ENCODE data around the gene SEZ6L2.

SEZ6L2 gene

DNA sequence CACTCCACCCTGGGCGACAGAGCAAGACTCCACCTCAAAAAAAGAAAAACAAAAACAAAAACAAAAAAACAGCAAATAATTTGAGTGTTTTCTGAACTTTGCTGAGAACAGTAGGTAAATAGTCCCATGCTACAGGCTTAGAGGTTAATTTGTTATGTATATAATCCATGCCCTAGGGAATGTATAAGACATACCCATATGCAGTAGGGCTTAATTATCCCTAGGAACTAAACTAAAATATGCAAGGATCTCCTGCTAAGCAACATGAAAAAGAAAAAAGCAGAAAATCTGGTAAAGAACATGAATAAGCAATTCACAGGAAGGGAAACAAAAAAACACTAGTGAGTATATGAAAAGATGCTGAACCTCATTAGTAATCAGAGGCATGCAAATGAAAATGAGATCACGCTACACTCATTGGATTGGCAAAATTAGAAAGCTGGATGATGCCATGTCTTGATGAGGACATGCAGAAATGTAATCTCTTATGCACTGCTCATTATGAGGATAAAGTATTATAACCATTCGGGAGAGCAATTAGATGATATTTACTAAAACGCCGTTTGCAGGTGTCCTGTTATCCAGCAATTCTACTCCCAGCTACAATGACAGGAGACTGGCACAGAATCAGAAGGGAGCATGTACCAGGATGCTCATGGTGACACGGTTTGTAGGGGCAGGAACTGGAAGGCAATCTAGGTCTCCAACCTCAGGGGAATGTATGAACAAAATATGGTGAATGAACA lies 21.1 kb upstream of the SEZ6L2 start:
- H3K4me3 ChIP-seq (ENCODE audit: low read depth, low read length): no peak overlapping the region
- TF ChIP-seq, protein P1, sequence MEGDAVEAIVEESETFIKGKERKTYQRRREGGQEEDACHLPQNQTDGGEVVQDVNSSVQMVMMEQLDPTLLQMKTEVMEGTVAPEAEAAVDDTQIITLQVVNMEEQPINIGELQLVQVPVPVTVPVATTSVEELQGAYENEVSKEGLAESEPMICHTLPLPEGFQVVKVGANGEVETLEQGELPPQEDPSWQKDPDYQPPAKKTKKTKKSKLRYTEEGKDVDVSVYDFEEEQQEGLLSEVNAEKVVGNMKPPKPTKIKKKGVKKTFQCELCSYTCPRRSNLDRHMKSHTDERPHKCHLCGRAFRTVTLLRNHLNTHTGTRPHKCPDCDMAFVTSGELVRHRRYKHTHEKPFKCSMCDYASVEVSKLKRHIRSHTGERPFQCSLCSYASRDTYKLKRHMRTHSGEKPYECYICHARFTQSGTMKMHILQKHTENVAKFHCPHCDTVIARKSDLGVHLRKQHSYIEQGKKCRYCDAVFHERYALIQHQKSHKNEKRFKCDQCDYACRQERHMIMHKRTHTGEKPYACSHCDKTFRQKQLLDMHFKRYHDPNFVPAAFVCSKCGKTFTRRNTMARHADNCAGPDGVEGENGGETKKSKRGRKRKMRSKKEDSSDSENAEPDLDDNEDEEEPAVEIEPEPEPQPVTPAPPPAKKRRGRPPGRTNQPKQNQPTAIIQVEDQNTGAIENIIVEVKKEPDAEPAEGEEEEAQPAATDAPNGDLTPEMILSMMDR (IDR thresholded peaks at IDR 0.05; ENCODE audit: borderline replicate concordance, insufficient read depth, low read depth, low read length): no peak

DNA sequence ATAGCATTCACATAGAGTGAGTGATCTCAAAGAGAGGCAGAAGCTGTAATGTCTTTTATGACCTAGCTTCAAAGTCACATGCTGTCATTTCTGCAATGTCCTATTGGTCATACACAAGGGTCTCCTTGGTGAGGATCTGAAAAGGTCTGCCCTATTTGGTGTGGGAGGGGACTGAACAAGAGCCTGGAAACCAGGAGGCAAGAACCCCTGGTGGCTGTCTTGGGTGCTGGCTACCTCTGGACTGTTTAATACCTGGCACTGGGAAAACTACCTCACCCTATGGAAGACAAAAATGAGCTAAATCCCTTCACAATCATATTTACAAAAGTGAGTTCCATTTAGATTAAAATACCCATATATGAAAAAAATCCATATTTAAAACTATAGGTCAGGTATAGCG lies 17.6 kb upstream of the SEZ6L2 start:
- TF ChIP-seq, protein P1 (IDR thresholded peaks at IDR 0.05; ENCODE audit: borderline replicate concordance, insufficient read depth, low read depth, low read length): no peak
- no peak overlapping the region for H3K4me3 ChIP-seq (ENCODE audit: low read depth, low read length)

DNA sequence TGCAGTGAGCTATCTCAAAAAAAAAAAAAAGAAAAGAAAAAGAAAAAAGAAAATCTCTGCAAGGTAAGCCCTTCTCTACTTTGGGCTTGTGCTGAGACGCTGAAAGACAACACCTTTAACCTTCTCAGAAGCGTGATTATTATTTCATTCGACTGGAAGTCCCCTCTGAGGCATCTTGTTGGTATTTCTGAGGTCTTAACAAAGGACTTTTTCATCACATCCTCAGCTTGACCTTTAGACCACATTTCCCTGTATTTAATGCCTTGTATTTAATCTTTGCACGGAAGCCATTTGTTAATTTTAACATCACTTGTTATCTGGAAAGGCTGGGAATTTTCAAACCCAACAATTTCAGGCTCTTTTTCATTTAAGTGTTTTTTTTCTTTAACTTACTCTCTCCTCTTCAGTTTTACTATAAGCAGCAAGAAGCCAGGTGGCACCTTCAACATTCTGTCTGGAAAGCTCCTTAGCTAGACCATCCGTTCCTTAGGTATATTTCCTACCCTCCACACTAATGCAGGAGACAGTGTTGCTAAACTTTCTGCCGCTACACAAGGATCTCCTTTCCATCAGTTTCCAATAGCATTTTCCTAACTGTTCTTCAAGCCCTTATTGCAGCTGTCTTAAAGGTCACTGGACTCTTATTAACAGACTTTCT lies 16.4 kb upstream of the SEZ6L2 start:
- TF ChIP-seq, protein P1 (IDR thresholded peaks at IDR 0.05; ENCODE audit: borderline replicate concordance, insufficient read depth, low read depth, low read length): no peak

DNA sequence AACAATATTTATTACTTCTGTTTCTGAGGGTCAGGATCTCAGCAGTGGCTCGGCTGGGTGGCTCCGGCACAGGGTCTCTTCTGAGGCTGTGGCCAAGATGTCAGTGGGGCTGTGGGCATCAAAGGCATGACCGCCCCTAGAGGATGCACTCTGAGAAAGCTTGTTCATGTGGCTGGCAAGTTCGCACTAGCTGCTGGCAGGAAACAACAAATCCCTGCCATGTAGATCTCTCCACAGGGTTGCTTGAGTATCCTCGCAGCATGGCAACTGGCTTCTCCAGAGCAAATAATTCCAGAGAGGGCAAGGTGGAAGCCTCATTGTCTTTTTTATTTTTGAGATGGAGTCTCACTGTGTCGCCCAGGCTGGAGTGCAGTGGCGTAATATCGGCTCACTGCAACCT lies 14.2 kb upstream of the SEZ6L2 start:
- H3K4me3 ChIP-seq (ENCODE audit: low read depth, low read length): no peak overlapping the region
- TF ChIP-seq, protein P1 (IDR thresholded peaks at IDR 0.05; ENCODE audit: borderline replicate concordance, insufficient read depth, low read depth, low read length): no peak

More for the DNA sequence above, 16.4 kb upstream of the SEZ6L2 start:
- H3K4me3 ChIP-seq (ENCODE audit: low read depth, low read length): no peak overlapping the region

DNA sequence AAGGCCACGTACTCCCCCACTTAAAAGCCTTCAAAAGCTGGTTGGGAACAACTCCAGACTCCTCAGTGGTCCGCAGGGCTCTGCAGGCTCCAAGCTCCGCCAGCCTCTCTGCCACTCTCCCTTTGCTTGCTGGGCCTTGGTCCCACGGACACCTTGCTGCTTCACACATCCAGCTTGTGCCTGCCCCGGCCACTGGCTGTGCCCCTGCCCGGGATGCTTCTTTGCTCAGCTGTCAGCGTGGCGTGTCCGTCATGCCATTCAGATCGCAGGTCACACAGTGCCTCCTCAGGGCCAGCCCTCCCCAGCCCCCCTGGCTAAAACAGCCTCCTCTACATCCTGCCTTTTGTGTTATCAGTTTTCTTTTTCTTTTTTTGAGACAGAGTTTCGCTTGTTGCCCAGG lies 12.7 kb upstream of the SEZ6L2 start:
- TF ChIP-seq, protein P1 (IDR thresholded peaks at IDR 0.05; ENCODE audit: borderline replicate concordance, insufficient read depth, low read depth, low read length): no peak
- no peak overlapping the region for H3K4me3 ChIP-seq (ENCODE audit: low read depth, low read length)

DNA sequence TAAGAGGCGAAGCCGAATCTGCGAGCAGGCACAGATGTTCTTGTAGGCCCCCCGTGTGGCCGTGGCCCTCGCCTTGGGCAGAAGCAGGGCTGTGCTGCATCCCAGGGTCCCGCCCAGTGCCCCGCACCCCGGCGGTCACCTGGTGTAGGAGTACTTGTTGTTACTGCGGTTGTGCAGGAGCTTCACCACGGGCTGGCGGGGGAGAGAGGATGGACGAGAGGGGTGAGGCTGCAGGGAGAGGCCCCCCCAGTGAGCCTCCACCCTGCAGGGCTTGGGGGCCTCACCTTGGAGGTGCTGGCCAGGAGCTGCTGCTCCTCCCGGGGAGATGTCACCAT lies 12.3 kb upstream of the SEZ6L2 start:
- TF ChIP-seq, protein P1 (IDR thresholded peaks at IDR 0.05; ENCODE audit: borderline replicate concordance, insufficient read depth, low read depth, low read length): no peak
- H3K4me3 ChIP-seq (ENCODE audit: low read depth, low read length): no peak overlapping the region

Measured in GM12875 (cell line).